GM12865 (cell line): ENCODE measurements around the gene STAG1.

Experiments used
- DNase-seq: peaks from one replicate; pipeline ENCODE4 v3.0.0; 2010; ENCODE audit warnings: low read depth
- H3K4me3 ChIP-seq: 2 replicates; pipeline ENCODE4 v1.5.1; 2011; ENCODE audit warnings: mild to moderate bottlenecking, low read depth, low read length, control low read depth
- TF ChIP-seq, protein P1 (sequence below): IDR thresholded peaks from 2 replicates; pipeline ENCODE4 v1.5.1; 2011; ENCODE audit warnings: low read length, control low read depth, low read depth, inconsistent platforms; ENCODE audit not compliant: insufficient read depth; ENCODE audit errors: missing control alignments

The STAG1 gene

DNA sequence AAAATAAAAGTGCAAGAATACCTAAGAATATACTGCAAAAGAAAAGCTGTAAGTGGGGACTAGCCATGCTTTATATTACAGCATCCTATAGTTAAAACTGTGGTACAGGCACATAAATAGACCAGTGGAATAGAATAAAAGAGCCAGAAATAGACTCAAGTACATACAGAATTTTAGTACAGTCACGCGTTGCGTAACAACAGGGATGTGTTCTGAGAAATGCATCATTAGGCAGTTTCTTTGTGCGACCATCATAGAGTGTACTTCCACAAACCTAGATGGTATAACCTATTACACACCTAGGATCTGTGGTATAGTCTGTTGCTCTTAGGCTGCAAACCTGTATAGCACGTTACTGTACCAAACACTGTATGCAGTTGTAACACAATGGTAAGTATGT, 440.2 kb downstream of the STAG1 start:
- no peak overlapping the region for H3K4me3 ChIP-seq
- TF ChIP-seq, protein P1, sequence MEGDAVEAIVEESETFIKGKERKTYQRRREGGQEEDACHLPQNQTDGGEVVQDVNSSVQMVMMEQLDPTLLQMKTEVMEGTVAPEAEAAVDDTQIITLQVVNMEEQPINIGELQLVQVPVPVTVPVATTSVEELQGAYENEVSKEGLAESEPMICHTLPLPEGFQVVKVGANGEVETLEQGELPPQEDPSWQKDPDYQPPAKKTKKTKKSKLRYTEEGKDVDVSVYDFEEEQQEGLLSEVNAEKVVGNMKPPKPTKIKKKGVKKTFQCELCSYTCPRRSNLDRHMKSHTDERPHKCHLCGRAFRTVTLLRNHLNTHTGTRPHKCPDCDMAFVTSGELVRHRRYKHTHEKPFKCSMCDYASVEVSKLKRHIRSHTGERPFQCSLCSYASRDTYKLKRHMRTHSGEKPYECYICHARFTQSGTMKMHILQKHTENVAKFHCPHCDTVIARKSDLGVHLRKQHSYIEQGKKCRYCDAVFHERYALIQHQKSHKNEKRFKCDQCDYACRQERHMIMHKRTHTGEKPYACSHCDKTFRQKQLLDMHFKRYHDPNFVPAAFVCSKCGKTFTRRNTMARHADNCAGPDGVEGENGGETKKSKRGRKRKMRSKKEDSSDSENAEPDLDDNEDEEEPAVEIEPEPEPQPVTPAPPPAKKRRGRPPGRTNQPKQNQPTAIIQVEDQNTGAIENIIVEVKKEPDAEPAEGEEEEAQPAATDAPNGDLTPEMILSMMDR = no peak
- no peak for DNase-seq

DNA sequence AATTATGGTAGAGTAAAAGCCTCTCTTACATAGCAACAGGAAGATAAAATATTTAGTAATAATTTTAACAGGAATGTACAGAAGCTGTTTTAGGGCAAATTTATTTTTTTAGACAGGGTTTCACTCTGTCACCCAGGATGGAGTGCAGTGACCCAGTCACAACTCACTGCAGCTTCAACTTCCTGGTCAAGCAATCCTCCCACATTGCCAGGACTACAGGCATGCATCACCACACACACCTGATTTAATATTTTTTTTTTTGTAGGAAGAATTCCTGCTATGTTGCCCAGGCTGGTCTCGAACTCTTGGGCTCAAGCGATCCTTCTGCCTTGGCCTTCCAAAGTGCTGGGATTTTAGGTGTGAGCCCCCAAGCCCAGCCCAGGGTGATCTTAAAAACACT, 440.9 kb downstream of the STAG1 start:
- H3K4me3 ChIP-seq = no peak overlapping the region
- DNase-seq = no peak
- TF ChIP-seq, protein P1 = no peak

DNA sequence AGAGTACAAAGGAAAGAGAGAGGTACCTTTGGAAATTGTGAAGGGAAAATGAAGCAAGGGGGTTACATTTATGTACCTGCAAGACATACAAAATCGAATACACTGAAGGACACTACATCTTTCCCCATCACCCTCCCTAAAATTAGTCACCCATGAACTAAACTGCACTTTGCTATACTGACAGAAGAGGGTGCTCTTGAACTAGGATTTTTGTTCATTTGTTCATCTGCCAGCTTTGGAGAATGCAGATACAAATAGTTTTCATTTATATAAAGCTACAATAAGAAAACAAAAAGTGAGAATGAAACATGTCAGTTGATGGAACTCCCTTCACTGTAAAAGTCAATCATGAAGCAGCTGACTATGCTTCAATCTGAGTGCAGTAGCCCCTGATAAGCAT, 446.3 kb downstream of the STAG1 start:
- H3K4me3 ChIP-seq = no peak overlapping the region
- TF ChIP-seq, protein P1 = peak; percentile 34
- DNase-seq = peak; percentile 30

DNA sequence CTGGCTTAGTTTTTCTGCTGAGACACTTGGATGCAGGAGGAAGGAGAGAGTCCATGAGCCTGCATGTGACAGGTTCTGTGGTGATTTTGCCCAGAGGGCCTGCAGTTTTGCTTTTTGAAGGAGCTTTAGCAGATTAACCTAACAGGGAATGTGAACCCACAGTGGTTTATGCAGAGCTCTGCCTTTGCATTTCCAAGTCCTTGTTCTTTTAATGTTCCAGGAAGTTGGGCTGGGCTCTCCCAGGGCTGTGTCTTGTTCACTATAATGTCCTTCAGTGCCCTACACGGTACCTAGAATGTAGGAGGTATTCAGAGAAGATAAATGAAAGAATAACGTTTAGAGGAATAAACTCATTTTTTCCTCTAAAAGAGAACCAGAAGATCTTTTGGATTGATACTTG, 451.7 kb downstream of the STAG1 start:
- DNase-seq = no peak
- no peak overlapping the region for H3K4me3 ChIP-seq
- TF ChIP-seq, protein P1 = no peak

DNA sequence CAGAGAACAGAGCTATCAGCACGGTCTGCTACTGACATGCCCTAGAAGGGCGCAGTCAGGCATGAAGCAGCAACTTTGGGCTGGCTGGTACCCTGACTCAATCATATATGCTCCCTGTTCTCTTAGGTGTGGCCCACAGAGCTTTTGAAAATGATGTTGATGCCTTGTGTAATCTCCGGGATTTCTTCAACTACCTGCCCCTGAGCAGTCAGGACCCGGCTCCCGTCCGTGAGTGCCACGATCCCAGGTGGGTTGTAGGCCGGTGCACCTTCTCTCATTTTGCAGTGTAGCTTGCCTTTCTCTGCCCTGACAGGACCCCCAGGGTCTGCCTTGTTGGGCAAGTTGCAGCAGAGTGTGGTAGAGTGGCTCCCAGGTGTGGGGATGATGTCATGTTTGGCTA, 454.4 kb downstream of the STAG1 start:
- H3K4me3 ChIP-seq = no peak overlapping the region
- no peak for DNase-seq
- TF ChIP-seq, protein P1 = no peak

DNA sequence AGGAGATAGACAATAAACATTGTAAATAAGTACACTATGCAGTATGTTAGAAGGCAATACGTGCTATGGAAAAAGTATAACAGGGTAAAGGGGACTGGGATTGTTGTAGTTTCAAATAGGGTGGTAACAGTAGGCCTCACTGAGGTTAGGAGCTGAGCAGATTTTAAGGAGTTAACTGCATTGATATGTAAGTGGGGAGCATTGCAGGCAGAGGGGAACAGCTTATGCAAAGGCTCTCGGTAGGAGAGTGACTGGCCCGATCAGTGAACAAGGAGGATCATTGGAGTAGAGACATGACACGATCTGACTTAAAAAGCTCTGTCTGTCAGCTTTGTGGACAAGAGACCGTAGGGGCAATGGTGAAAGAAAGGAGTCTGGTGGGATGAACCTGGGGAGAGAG, 455.2 kb downstream of the STAG1 start:
- DNase-seq = no peak
- TF ChIP-seq, protein P1 = no peak
- H3K4me3 ChIP-seq = no peak overlapping the region

DNA sequence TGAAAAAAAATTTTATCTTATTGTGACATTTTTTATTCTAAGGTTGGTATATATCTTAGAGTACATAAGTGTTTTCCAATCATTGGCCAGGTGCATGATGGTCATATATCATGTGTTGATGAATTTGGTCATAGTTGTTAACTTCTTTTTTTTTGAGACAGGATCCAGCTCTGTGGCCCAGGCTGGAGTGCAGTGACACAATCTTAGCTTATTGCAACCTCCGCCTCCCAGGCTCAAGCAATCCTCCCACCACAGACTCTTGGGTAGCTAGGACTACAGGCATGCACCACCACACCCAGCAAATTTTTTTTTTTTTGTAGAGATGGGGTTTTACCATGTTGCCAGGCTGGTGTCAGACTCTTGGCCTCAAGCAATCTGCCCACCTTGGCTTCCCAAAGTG, 458.0 kb downstream of the STAG1 start:
- H3K4me3 ChIP-seq = no peak overlapping the region
- DNase-seq = no peak
- TF ChIP-seq, protein P1 = no peak
